Naive thymus-derived CD4-positive, alpha-beta T cell (primary cell): Measurements from ENCODE around the gene TSPAN9. TPM values are rescaled to one million over a fixed set of nuclear protein-coding genes. Genes with fewer than 3 reads are reported as not detected.

Experiments used
- ATAC-seq: fragments of 150-1000 bp; cut with Tn5 transposase; 2 replicates; pipeline ENCODE4 v1.10.0; 2021; ENCODE audit warnings: mild to moderate bottlenecking, moderate library complexity
- CTCF ChIA-PET: fragments of 350-600 bp; sonication (Branson Sonifier 250); formaldehyde crosslinking; loops from one replicate; lab custom pipeline; 2021; ENCODE audit warnings: antibody characterized with exemption; lab: Charles Lee
- POLR2A ChIA-PET: fragments of 350-600 bp; sonication (Branson Sonifier 250); formaldehyde crosslinking; loops from one replicate; lab custom pipeline; 2021; ENCODE audit warnings: antibody characterized with exemption, inconsistent platforms; lab: Charles Lee
- DNase-seq, 9 donors: peaks; one replicate each; pipeline versions ENCODE4 v3.0.0 to v3.0.0-alpha.2; 2020 to 2022; ENCODE audit warnings: mixed read lengths in 1 of 9
- H3K27ac ChIP-seq: one replicate; pipeline ENCODE4 v1.7.0; 2013; ENCODE audit warnings: mild to moderate bottlenecking, low read depth, low read length, moderate library complexity
- H3K27me3 ChIP-seq, 2 donors: one replicate each; pipeline ENCODE4 v1.7.0; 2013; ENCODE audit warnings: low read length in 2 of 2, mild to moderate bottlenecking in 2 of 2, moderate library complexity in 2 of 2; ENCODE audit not compliant: control insufficient read depth in 2 of 2, insufficient read depth in 2 of 2
- H3K36me3 ChIP-seq, 3 experiments: 1 replicate in 2 of 3; 2 replicates in 1 of 3; pipeline ENCODE4 v1.7.0; 2013; ENCODE audit warnings: low read length in 3 of 3, mild to moderate bottlenecking in 3 of 3, moderate library complexity in 1 of 3; ENCODE audit not compliant: insufficient read depth in 3 of 3, control insufficient read depth in 2 of 3
- H3K4me1 ChIP-seq, 2 donors: one replicate each; pipeline ENCODE4 v1.7.0; 2013; ENCODE audit warnings: low read length in 2 of 2, mild to moderate bottlenecking in 2 of 2, moderate library complexity in 1 of 2; ENCODE audit not compliant: control insufficient read depth in 2 of 2, insufficient read depth in 2 of 2
- H3K4me3 ChIP-seq: 2 replicates; pipeline ENCODE4 v1.7.0; 2013; ENCODE audit warnings: mild to moderate bottlenecking, low read length
- H3K9me3 ChIP-seq, 3 experiments: 1 replicate in 2 of 3; 2 replicates in 1 of 3; pipeline ENCODE4 v1.7.0; 2013; ENCODE audit warnings: low read length in 3 of 3; ENCODE audit not compliant: control insufficient read depth in 2 of 3
- H3K27ac Mint-ChIP-seq, 9 donors: one replicate each; pipeline ENCODE4 v1.8.0; 2020 to 2022; ENCODE audit warnings: mixed read lengths in 9 of 9, mild to moderate bottlenecking in 8 of 9, moderate library complexity in 5 of 9, inconsistent platforms in 2 of 9
- H3K27me3 Mint-ChIP-seq, 5 donors: one replicate each; pipeline ENCODE4 v1.8.0; 2021 to 2022; ENCODE audit warnings: mixed read lengths in 5 of 5, mild to moderate bottlenecking in 1 of 5
- H3K36me3 Mint-ChIP-seq, 5 donors: one replicate each; pipeline ENCODE4 v1.8.0; 2020 to 2022; ENCODE audit warnings: mixed read lengths in 5 of 5, mild to moderate bottlenecking in 3 of 5, inconsistent platforms in 1 of 5
- H3K4me1 Mint-ChIP-seq, 7 donors: one replicate each; pipeline ENCODE4 v1.8.0; 2020 to 2022; ENCODE audit warnings: mixed read lengths in 7 of 7, mild to moderate bottlenecking in 3 of 7, inconsistent platforms in 1 of 7
- H3K4me3 Mint-ChIP-seq, 10 donors: one replicate each; pipeline ENCODE4 v1.8.0; 2020 to 2022; ENCODE audit warnings: mild to moderate bottlenecking in 10 of 10, mixed read lengths in 10 of 10, moderate library complexity in 6 of 10, inconsistent platforms in 2 of 10
- H3K9me3 Mint-ChIP-seq, 11 donors: one replicate each; pipeline ENCODE4 v1.8.0; 2020 to 2022; ENCODE audit warnings: mixed read lengths in 11 of 11, mild to moderate bottlenecking in 4 of 11, inconsistent platforms in 1 of 11, moderate library complexity in 1 of 11
- intact Hi-C, 2 donors: fragments of 100-400 bp; cut with micrococcal nuclease; formaldehyde crosslinking; loops; one replicate each; pipeline ENCODE4 v1.15.1; 2023
- polyA plus RNA-seq, 2 donors: library from polyadenylated mRNA; unstranded; fragments of 300-500 nt; fragmentation: Illumina TruSeq; gene quantifications; one replicate each; pipeline ENCODE4 v1.2.3, GENCODE V29; 2021
- total RNA-seq, 6 experiments: library from RNA in 5 of 6; stranded (reverse) in 5 of 6; gene quantifications; 1 replicate in 5 of 6; 2 replicates in 1 of 6; pipeline ENCODE4 v1.2.3 and lab custom pipeline; 2021 to 2026

Gene TSPAN9
- total and polyA plus RNA-seq, 7 experiments from 2014 or later, result 0.20 to 1.8 (median 1.1) TPM; not detected in 1

DNA sequence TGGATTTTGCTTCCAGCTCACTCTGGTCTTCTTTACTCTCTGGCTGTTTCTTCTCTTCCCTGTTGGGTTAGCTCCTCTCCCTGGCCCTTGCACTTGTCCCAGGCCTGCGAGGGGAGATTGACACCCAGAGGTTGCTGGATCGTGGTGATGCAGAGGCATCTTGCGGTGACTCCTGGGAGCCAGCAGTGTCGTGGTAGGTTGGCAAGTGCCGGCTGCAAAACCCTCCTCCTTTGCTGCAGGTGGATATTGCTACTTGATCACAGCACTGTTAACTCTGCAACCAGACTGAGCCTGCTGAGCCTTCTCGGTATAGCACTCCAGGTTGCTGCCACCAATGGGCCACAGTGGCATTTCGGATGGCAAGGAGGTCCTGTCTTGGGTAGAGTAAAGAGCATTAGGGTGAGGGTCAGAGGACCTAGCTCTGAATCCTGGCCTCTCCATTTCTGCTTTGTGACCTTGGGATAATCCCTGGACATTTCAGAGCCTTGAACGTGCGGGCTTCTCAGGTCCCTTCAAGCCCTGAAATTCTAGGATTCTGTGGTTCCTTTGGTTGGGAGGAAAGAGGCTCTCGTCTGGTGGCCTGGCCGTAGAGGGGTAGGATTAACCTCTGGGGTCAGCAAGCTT is 87.4 kb downstream of the TSPAN9 start:
- ChIA-PET POLR2A (no interaction called here), CTCF (no interaction called here)
- no peaks in the 10 kb centered on the region for H3K36me3 ChIP-seq
- ATAC-seq (no peak), DNase-seq (no peak)
- no peaks in the 10 kb centered on the region for H3K36me3 Mint-ChIP-seq
- intact Hi-C loops, result no loop called here
- H3K4me1 Mint-ChIP-seq, result peaks cover 0 to 5% (median 0%) of the 10 kb centered on the region in 7 donors
- H3K4me3 ChIP-seq, result no peak overlapping the region
- no peaks in the 10 kb centered on the region for H3K4me1 ChIP-seq
- no peak overlapping the region for H3K27ac Mint-ChIP-seq
- H3K27ac ChIP-seq, result no peak overlapping the region
- peaks cover 0 to 8% (median 5%) of the 10 kb centered on the region in 5 donors for H3K27me3 Mint-ChIP-seq
- H3K27me3 ChIP-seq, result no peaks in the 10 kb centered on the region
- H3K4me3 Mint-ChIP-seq, result no peak overlapping the region
- no peaks in the 10 kb centered on the region for H3K9me3 ChIP-seq
- peaks cover 0 to 10% (median 2%) of the 10 kb centered on the region in 11 donors for H3K9me3 Mint-ChIP-seq

DNA sequence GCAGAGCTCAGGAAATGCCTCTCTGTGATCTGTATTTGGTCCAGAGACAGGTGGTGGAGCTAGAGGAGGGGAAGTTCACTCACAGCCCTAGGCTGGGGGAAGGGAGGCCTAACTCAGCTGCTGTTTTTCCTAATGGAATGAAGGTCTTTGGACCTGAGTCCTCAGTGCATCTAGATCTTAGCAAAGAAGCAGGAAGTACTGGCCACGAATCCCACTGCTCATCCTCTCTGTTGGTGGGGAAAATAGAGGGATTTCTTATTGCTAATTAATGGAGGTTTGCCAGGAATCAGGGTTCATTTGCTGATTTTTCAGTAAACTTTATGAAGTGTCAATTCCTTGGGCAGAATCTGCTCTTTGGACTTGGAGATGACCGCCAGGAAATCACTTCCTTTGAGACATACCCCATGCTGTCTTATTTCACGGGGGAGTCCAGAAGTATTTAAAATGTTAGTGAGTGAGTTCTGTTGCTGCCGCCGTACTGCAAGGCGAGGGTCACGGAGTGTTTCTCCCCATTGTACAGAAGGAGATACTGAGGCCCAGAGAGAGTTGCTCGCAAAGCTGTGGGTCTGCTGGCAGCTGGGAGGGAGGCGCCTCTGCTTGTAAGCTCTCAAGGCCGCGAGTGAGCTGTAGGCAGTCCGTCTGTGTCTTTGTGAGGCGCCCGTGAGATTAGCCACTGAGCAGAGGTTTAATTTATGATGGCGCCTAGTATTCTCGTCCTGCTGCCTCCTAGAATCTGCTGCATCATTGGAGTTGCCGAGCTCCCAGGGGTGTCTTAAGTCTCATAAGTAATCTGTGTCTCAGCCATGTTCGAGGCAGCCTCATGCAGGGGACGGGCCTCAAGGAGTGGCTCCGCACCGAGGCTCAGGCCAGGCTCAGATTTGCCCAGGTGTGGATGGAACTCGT is 88.2 kb downstream of the TSPAN9 start:
- H3K27ac ChIP-seq, result no peak overlapping the region
- Mint-ChIP-seq H3K9me3 (peaks cover 0 to 8% (median 2%) of the 10 kb centered on the region in 11 donors), H3K4me3 (no peak overlapping the region), H3K36me3 (no peaks in the 10 kb centered on the region), H3K27me3 (peaks cover 0 to 8% (median 5%) of the 10 kb centered on the region in 5 donors), H3K4me1 (peaks cover 0 to 5% (median 0%) of the 10 kb centered on the region in 7 donors), H3K27ac (no peak overlapping the region)
- no peaks in the 10 kb centered on the region for H3K27me3 ChIP-seq
- ATAC-seq (no peak), DNase-seq (no peak)
- intact Hi-C loops, result no loop called here
- no peaks in the 10 kb centered on the region for H3K36me3 ChIP-seq
- H3K9me3 ChIP-seq, result no peaks in the 10 kb centered on the region
- ChIA-PET CTCF (no interaction called here), POLR2A (no interaction called here)
- no peak overlapping the region for H3K4me3 ChIP-seq
- H3K4me1 ChIP-seq, result no peaks in the 10 kb centered on the region

DNA sequence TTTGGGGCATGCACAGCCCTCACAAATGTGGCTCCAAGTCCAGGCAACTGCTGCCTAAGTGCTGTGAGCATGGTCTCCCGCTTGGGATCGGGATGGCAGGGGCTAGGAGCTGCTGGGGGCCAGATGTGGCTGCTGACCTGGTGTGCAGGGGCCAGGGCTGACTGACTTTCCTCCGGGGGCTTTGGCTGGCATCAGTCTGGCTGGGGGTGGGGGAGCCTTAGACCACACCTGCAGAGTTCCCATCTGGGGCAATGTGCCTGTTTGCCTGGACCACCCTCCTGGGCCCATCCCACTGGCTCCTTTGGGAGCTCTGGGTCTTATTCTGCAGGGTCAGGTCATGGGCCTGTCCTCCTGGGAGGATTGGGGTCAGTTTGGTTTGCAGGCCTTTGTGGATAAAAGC is 90.5 kb downstream of the TSPAN9 start:
- intact Hi-C loops, result no loop called here
- H3K27me3 ChIP-seq, result no peaks in the 10 kb centered on the region
- no peak for ATAC-seq
- H3K9me3 ChIP-seq, result no peaks in the 10 kb centered on the region
- peaks cover 0 to 12% (median 6%) of the 10 kb centered on the region in 5 donors for H3K27me3 Mint-ChIP-seq
- no peaks in the 10 kb centered on the region for H3K4me1 ChIP-seq
- no peak overlapping the region for H3K27ac Mint-ChIP-seq
- no peaks in the 10 kb centered on the region for H3K36me3 ChIP-seq
- ChIA-PET POLR2A (no interaction called here), CTCF (no interaction called here)
- no peak overlapping the region for H3K27ac ChIP-seq
- no peak for DNase-seq
- H3K4me1 Mint-ChIP-seq, result peaks cover 0 to 7% (median 0%) of the 10 kb centered on the region in 7 donors
- H3K36me3 Mint-ChIP-seq, result no peaks in the 10 kb centered on the region
- H3K4me3 Mint-ChIP-seq, result no peak overlapping the region
- no peak overlapping the region for H3K4me3 ChIP-seq
- H3K9me3 Mint-ChIP-seq, result no peaks in the 10 kb centered on the region

DNA sequence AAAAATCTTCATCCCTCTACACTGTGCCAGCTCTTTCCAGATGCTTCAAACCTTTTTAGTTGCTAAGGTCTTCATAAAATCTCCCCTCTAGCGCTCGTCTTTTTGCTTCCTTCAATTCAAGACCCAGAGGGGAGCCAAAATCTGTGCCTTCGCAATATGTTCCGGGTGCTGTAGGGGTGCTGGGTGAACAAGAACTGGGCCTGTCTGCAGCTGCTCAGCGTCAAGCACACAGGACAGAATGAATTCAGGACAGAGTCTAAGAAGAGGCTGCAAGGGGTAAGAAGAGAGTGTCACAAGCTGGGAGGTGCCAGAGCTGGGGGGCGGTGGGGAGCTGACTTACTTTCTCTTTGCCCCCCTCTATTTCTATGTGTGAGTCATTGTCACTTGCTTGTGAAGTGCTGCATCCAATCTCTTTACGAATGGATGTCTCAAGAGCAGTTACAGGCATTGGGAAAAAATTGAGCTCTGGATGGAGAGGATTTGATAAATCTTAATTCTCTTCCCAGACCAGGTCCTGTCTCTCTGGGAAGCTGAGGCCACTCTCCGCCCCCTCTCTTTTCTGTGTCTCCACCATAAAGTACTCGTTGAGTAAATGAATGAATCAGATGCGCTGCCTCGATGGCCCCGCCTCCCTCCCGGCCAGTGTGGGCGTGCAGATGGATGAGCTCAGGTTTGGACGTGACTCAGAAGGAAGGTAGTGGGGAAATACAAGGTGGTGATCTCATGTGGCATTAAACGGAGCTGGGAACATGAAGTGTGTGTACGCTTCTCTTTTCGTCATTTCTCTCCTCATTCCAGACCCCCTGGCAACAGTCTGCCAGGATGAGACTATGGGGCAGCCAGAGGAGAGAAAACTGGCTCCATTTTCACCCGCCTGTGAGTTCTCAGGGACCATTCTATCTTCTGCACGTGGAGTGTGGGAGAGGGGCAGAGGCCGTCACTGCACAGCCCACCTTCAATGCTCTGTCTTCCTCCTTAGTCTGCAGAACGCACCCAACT is 91.3 kb downstream of the TSPAN9 start:
- POLR2A ChIA-PET, result no interaction called here
- H3K27ac ChIP-seq, result no peak overlapping the region
- Mint-ChIP-seq H3K4me1 (peaks cover 0 to 4% (median 0%) of the 10 kb centered on the region in 7 donors), H3K36me3 (no peaks in the 10 kb centered on the region), H3K27me3 (peaks cover 0 to 11% (median 6%) of the 10 kb centered on the region in 5 donors), H3K27ac (peak overlapping the region in 1 of 9 donors; percentile 42), H3K4me3 (no peak overlapping the region), H3K9me3 (no peaks in the 10 kb centered on the region)
- CTCF ChIA-PET, result no interaction called here
- peak in 1 of 9 donors; percentile 56 for DNase-seq
- no peaks in the 10 kb centered on the region for H3K36me3 ChIP-seq
- H3K4me3 ChIP-seq, result no peak overlapping the region
- no peak for ATAC-seq
- no peaks in the 10 kb centered on the region for H3K9me3 ChIP-seq
- no peaks in the 10 kb centered on the region for H3K27me3 ChIP-seq
- intact Hi-C loops, result no loop called here
- H3K4me1 ChIP-seq, result no peaks in the 10 kb centered on the region

DNA sequence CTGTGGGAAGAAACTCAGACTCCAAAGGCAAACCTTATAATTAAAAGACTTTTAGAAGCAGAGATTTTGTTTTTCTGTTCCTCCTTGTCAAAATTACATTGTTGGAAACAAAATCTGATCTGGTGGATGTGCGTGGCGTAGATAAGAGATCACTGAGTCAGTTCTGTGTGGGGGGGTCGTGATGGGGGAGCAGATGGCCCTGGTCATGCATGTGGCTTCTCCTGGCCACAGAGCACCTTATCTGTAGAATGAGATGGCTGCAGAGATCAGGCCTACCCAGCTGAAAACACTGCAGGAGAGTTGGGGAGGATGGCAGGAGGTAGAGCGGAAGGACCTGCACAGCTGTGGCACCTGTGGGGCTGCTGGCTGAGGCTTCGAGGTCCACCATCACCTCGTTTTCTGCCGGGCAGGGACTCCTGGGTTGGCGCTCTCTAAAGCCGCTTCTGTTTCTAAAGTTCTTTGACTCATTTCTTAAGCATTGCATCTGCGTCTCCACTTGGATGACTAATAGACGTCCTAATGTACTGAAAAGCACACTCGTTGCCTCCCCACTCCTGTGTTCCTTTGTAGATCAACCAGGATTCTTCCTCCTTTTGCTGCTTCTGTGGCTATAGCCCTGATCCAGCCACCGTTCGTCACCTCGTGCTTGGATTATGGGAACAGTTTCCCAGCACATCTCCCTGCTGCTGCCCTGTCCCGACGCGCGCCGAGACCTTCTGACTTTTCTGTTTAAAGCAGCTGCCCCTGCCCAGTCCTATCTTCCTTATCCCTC is 93.4 kb downstream of the TSPAN9 start:
- H3K4me1 ChIP-seq, result no peaks in the 10 kb centered on the region
- no peak overlapping the region for H3K4me3 ChIP-seq
- CTCF ChIA-PET, result no interaction called here
- H3K27me3 Mint-ChIP-seq, result peaks cover 0 to 11% (median 6%) of the 10 kb centered on the region in 5 donors
- H3K9me3 Mint-ChIP-seq, result no peaks in the 10 kb centered on the region
- intact Hi-C loops, result no loop called here
- peaks cover 0 to 4% (median 0%) of the 10 kb centered on the region in 7 donors for H3K4me1 Mint-ChIP-seq
- no peaks in the 10 kb centered on the region for H3K36me3 Mint-ChIP-seq
- H3K9me3 ChIP-seq, result no peaks in the 10 kb centered on the region
- ATAC-seq (no peak), DNase-seq (no peak)
- POLR2A ChIA-PET, result no interaction called here
- H3K4me3 Mint-ChIP-seq, result no peak overlapping the region
- H3K36me3 ChIP-seq, result no peaks in the 10 kb centered on the region
- H3K27ac ChIP-seq, result no peak overlapping the region
- H3K27me3 ChIP-seq, result no peaks in the 10 kb centered on the region
- H3K27ac Mint-ChIP-seq, result no peak overlapping the region

DNA sequence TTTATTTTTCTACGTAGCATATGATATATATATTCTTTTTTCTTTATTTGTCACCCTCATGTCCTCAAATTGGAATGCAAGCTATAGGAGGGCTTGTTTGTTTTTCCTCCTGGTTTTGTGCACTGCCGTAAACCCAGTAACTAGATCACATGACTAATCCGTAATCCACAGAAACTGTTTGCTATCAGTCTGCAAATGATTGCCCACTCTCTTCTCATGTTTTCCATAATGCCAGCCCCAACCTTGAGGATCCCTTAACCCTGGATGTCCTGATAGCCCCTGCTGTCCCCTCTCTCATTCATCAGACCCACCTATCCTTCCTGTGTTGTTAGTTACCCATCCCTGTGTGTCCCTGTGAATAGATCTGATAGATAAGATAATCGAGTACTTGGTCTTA is 94.0 kb downstream of the TSPAN9 start:
- no peak for DNase-seq
- H3K4me3 ChIP-seq, result no peak overlapping the region
- POLR2A ChIA-PET, result no interaction called here
- H3K27ac ChIP-seq, result no peak overlapping the region
- no peaks in the 10 kb centered on the region for H3K9me3 Mint-ChIP-seq
- peaks cover 0 to 14% (median 6%) of the 10 kb centered on the region in 5 donors for H3K27me3 Mint-ChIP-seq
- H3K27me3 ChIP-seq, result no peaks in the 10 kb centered on the region
- no peaks in the 10 kb centered on the region for H3K4me1 ChIP-seq
- no peak overlapping the region for H3K4me3 Mint-ChIP-seq
- CTCF ChIA-PET, result no interaction called here
- no peaks in the 10 kb centered on the region for H3K9me3 ChIP-seq
- no peaks in the 10 kb centered on the region for H3K36me3 Mint-ChIP-seq
- no peaks in the 10 kb centered on the region for H3K36me3 ChIP-seq
- no peak overlapping the region for H3K27ac Mint-ChIP-seq
- no peak for ATAC-seq
- intact Hi-C loops, result no loop called here
- H3K4me1 Mint-ChIP-seq, result peaks cover 0 to 4% (median 0%) of the 10 kb centered on the region in 7 donors
